Colonic mucosa (tissue), 4 donors: ENCODE results near the gene KCNH4. TPM values are rescaled to one million over a fixed set of nuclear protein-coding genes. Genes with fewer than 3 reads are reported as not detected.
"Not testable (repeated sequence)": the region's sequence is repeated elsewhere in the genome, so short reads cannot be mapped to it uniquely, and the experiment has no call there.

Source experiments
- DNase-seq: peaks from one replicate; pipeline ENCODE4 v3.0.0-alpha.2; 2020
- H3K27ac ChIP-seq: fragments of 200-600 bp; one replicate; pipeline ENCODE4 v1.8.0; 2021
- H3K27me3 ChIP-seq: fragments of 200-600 bp; one replicate; pipeline ENCODE4 v1.8.0; 2021
- H3K36me3 ChIP-seq: fragments of 200-600 bp; one replicate; pipeline ENCODE4 v1.8.0; 2021
- H3K4me1 ChIP-seq: fragments of 200-600 bp; one replicate; pipeline ENCODE4 v1.8.0; 2021; ENCODE audit warnings: mild to moderate bottlenecking
- H3K4me3 ChIP-seq: fragments of 200-600 bp; one replicate; pipeline ENCODE4 v1.8.0; 2021
- H3K9ac ChIP-seq, 2 donors: one replicate each; pipeline ENCODE4 v1.7.0; 2013; ENCODE audit warnings: control low read depth in 2 of 2, low read depth in 2 of 2, low read length in 2 of 2
- H3K9me3 ChIP-seq: fragments of 200-600 bp; one replicate; pipeline ENCODE4 v1.8.0; 2021
- CTCF ChIP-seq: fragments of 200-600 bp; IDR thresholded peaks from one replicate; pipeline ENCODE4 v1.8.0; 2022; ENCODE audit warnings: antibody characterized with exemption, mild to moderate bottlenecking
- intact Hi-C: fragments of 100-400 bp; cut with DNase I; formaldehyde crosslinking; loops from one replicate; pipeline ENCODE4 v1.14.1; 2022
- total RNA-seq, 2 donors: library from RNA; stranded (reverse); fragmentation: NEBNext Ultra II Directional in 1 of 2; extraction: Animal tissue kit (Norgen Biotek cat#: 25700) in 1 of 2; gene quantifications; one replicate each; pipeline ENCODE4 v1.2.1, GENCODE V29; 2021
- donor health status: healthy.
- donor health status: DM: no; HTN: no; CAD: no.
- donor health status: DM: no; HTN: no; CAD: no.

Gene KCNH4
- total RNA-seq, 2 donors from 2014 or later: 0.07 TPM; not detected in 1

- peak; percentile 43 for TF ChIP-seq CTCF
- H3K36me3 ChIP-seq: no peaks in the 10 kb centered on the region
- intact Hi-C loops: loop anchor here (10.0 kb wide), 1 partner anchor 93 kb away; no protein-coding TSS in a partner anchor
These were observed 41.2 kb upstream of the KCNH4 start for GRCh38 chr17:42221886-42222745.

GRCh38 chr17:42219280-42219679 lies 38.3 kb upstream of the KCNH4 start:
- H3K36me3 ChIP-seq, DNase-seq, intact Hi-C loops, H3K9ac ChIP-seq, H3K9me3 ChIP-seq, H3K4me3 ChIP-seq, H3K27me3 ChIP-seq, H3K27ac ChIP-seq, H3K4me1 ChIP-seq: not testable (repeated sequence)

More at GRCh38 chr17:42221886-42222745, 41.2 kb upstream of the KCNH4 start:
- DNase-seq: no peak
- Histone ChIP-seq H3K27me3 (no peaks in the 10 kb centered on the region), H3K9ac (no peak overlapping the region), H3K4me1 (no peaks in the 10 kb centered on the region), H3K9me3 (no peaks in the 10 kb centered on the region), H3K4me3 (no peak overlapping the region), H3K27ac (no peak overlapping the region)

GRCh38 chr17:42214156-42214555 lies 33.2 kb upstream of the KCNH4 start:
- Histone ChIP-seq H3K9me3 (no peaks in the 10 kb centered on the region), H3K27me3 (no peaks in the 10 kb centered on the region), H3K4me3 (no peak overlapping the region), H3K27ac (no peak overlapping the region), H3K4me1 (no peaks in the 10 kb centered on the region), H3K9ac (no peak overlapping the region), H3K36me3 (peaks cover 4% of the 10 kb centered on the region)
- intact Hi-C loops: no loop called here
- TF ChIP-seq CTCF: no peak
- DNase-seq: no peak

- no peaks in the 10 kb centered on the region for H3K27me3 ChIP-seq
- intact Hi-C loops: no loop called here
- H3K9ac ChIP-seq: no peak overlapping the region
- H3K4me1 ChIP-seq: no peaks in the 10 kb centered on the region
- no peak for DNase-seq
- no peaks in the 10 kb centered on the region for H3K9me3 ChIP-seq
- H3K27ac ChIP-seq: no peak overlapping the region
- no peak overlapping the region for H3K4me3 ChIP-seq
- TF ChIP-seq CTCF: no peak
- peaks cover 7% of the 10 kb centered on the region for H3K36me3 ChIP-seq
These were observed 31.4 kb upstream of the KCNH4 start for GRCh38 chr17:42212382-42212781.

- H3K9ac ChIP-seq, intact Hi-C loops, H3K4me1 ChIP-seq, H3K36me3 ChIP-seq, H3K27ac ChIP-seq, H3K9me3 ChIP-seq, H3K4me3 ChIP-seq, H3K27me3 ChIP-seq: not testable (repeated sequence)
- peak; percentile 42 for DNase-seq
These were observed 31.0 kb upstream of the KCNH4 start for GRCh38 chr17:42211921-42212341.

- H3K36me3 ChIP-seq: peaks cover 16% of the 10 kb centered on the region
- no peaks in the 10 kb centered on the region for H3K4me1 ChIP-seq
These were observed 29.1 kb upstream of the KCNH4 start for GRCh38 chr17:42210046-42210445.

GRCh38 chr17:42206153-42206612 lies 25.2 kb upstream of the KCNH4 start:
- H3K4me3 ChIP-seq, H3K27ac ChIP-seq, DNase-seq, H3K9me3 ChIP-seq, intact Hi-C loops, H3K27me3 ChIP-seq, H3K4me1 ChIP-seq, H3K9ac ChIP-seq: not testable (repeated sequence)
- peaks cover 17% of the 10 kb centered on the region for H3K36me3 ChIP-seq

More at GRCh38 chr17:42210046-42210445, 29.1 kb upstream of the KCNH4 start:
- intact Hi-C loops: no loop called here
- no peak overlapping the region for H3K9ac ChIP-seq
- H3K4me3 ChIP-seq: no peak overlapping the region
- H3K9me3 ChIP-seq: no peaks in the 10 kb centered on the region
- no peak overlapping the region for H3K27ac ChIP-seq
- no peak for DNase-seq
- TF ChIP-seq CTCF: no peak
- no peaks in the 10 kb centered on the region for H3K27me3 ChIP-seq
